NB4 (cell line): ENCODE measurements around the gene MACO1.

ENCODE experiments used
- CTCF ChIP-seq: IDR thresholded peaks from one replicate; pipeline ENCODE4 v1.5.1; 2012; ENCODE audit warnings: low read depth, low read length
- MAX ChIP-seq: IDR thresholded peaks from 2 replicates; pipeline ENCODE4 v1.6.1; 2011; ENCODE audit warnings: low read depth, low read length

GRCh38 chr1:25478633-25479032 is 47.9 kb downstream of the MACO1 start:
- TF ChIP-seq CTCF (no peak), MAX (no peak)
